HFFc6 (cell line): ENCODE measurements around the gene GSG1L. TPM values are rescaled to one million over a fixed set of nuclear protein-coding genes. Genes with fewer than 3 reads are reported as not detected.

Experiments
- DNase-seq: peaks from one replicate; pipeline ENCODE4 v3.0.0-alpha.2; 2018
- H3K27ac Mint-ChIP-seq: 2 replicates; pipeline ENCODE4 v1.8.0; 2020; ENCODE audit warnings: mild to moderate bottlenecking, mixed read lengths
- H3K27me3 Mint-ChIP-seq: 2 replicates; pipeline ENCODE4 v1.8.0; 2021; ENCODE audit warnings: mild to moderate bottlenecking, moderate library complexity, mixed read lengths; ENCODE audit not compliant: insufficient read depth
- H3K36me3 Mint-ChIP-seq: 2 replicates; pipeline ENCODE4 v1.8.0; 2021; ENCODE audit warnings: low read depth, mixed read lengths
- H3K4me1 Mint-ChIP-seq: 2 replicates; pipeline ENCODE4 v1.8.0; 2020; ENCODE audit warnings: low read depth, mixed read lengths
- H3K4me3 Mint-ChIP-seq: 2 replicates; pipeline ENCODE4 v1.8.0; 2020; ENCODE audit warnings: mild to moderate bottlenecking, moderate library complexity, mixed read lengths
- H3K9me3 Mint-ChIP-seq: 2 replicates; pipeline ENCODE4 v1.8.0; 2020; ENCODE audit warnings: mild to moderate bottlenecking, mixed read lengths
- CTCF ChIP-seq: fragments of 200-600 bp; sonication (generic); IDR thresholded peaks from 2 replicates; pipeline ENCODE4 v1.5.0; 2021; ENCODE audit warnings: antibody characterized with exemption, mild to moderate bottlenecking
- total RNA-seq, 6 experiments: library from RNA; stranded (reverse); fragmentation: NEBNext Ultra II Directional; extraction: Animal tissue kit (Norgen Biotek cat#: 25700); gene quantifications; 2 replicates in 1 of 6; 3 replicates in 5 of 6; pipeline ENCODE4 v1.2.3, GENCODE V29; 2021

The GSG1L gene
- total RNA-seq, 6 experiments from 2014 or later = not detected

DNA sequence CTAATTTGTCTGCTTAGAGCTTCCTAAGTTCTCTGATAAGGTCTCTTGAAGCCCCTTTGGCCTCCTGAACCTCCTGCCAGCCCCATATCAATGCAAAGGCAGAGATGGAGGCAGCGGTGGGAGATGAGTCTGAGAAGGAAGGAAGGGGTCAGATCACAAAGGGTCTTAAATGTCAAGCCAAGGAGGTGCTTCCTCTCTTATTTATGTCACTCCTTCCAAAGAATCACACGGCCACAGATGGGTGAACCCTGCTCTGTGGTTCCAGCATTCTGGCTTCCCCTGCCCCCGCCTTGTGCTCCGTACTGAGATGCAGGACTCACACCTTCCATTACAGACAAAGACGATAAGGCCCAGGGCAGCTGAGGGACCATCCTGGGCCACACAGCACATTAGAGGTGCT lies 96.3 kb downstream of the GSG1L start:
- Mint-ChIP-seq H3K4me3 (no peak overlapping the region), H3K4me1 (no peaks in the 10 kb centered on the region), H3K36me3 (no peaks in the 10 kb centered on the region), H3K27ac (no peak overlapping the region), H3K27me3 (peaks cover 26% of the 10 kb centered on the region), H3K9me3 (peaks cover 4% of the 10 kb centered on the region; the same call in 1 of the 2 replicates)
- DNase-seq = no peak
- no peak for TF ChIP-seq CTCF

GRCh38 chr16:27966756-27967155 lies 96.8 kb downstream of the GSG1L start:
- no peaks in the 10 kb centered on the region for H3K36me3 Mint-ChIP-seq
- no peak for TF ChIP-seq CTCF

GRCh38 chr16:27965801-27966200 lies 97.7 kb downstream of the GSG1L start:
- TF ChIP-seq CTCF = no peak
- no peak overlapping the region for H3K4me3 Mint-ChIP-seq
- peaks cover 31% of the 10 kb centered on the region for H3K27me3 Mint-ChIP-seq
- H3K27ac Mint-ChIP-seq = no peak overlapping the region
- H3K9me3 Mint-ChIP-seq = peaks cover 4% of the 10 kb centered on the region; the same call in 1 of the 2 replicates
- DNase-seq = no peak
- no peaks in the 10 kb centered on the region for H3K4me1 Mint-ChIP-seq
- no peaks in the 10 kb centered on the region for H3K36me3 Mint-ChIP-seq

More at GRCh38 chr16:27966756-27967155, 96.8 kb downstream of the GSG1L start:
- Mint-ChIP-seq H3K4me1 (no peaks in the 10 kb centered on the region), H3K4me3 (no peak overlapping the region), H3K27ac (no peak overlapping the region), H3K9me3 (peaks cover 4% of the 10 kb centered on the region; the same call in 1 of the 2 replicates), H3K27me3 (peaks cover 24% of the 10 kb centered on the region)
- DNase-seq = no peak

GRCh38 chr16:27963471-27963965 lies 100.0 kb downstream of the GSG1L start:
- Mint-ChIP-seq H3K9me3 (peaks cover 4% of the 10 kb centered on the region; the same call in 1 of the 2 replicates), H3K4me1 (no peaks in the 10 kb centered on the region), H3K27me3 (peaks cover 44% of the 10 kb centered on the region), H3K27ac (no peak overlapping the region), H3K4me3 (no peak overlapping the region), H3K36me3 (no peaks in the 10 kb centered on the region)
- no peak for TF ChIP-seq CTCF
- DNase-seq = no peak

DNA sequence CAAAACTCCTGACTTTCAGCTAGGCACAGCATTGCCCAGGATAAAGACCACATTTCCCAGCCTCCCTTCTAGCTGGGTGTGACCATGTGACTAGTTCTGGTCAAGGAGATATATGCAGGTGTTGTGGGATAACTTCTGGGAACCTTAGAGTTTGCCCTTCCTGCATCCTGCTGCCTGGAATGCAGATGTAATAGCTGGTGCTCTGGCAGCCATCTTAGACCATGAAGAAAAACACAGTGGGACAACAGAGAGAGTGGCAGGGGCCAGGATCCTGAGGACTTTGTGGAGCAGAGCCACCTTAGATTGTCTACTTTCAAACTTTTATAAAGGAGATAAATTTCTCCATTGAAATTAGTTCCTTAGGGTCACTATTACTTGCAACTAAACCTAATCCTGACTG lies 101.3 kb downstream of the GSG1L start:
- no peaks in the 10 kb centered on the region for H3K4me1 Mint-ChIP-seq
- no peak for DNase-seq
- peaks cover 4% of the 10 kb centered on the region; the same call in 1 of the 2 replicates for H3K9me3 Mint-ChIP-seq
- H3K36me3 Mint-ChIP-seq = no peaks in the 10 kb centered on the region
- H3K4me3 Mint-ChIP-seq = no peak overlapping the region
- no peak overlapping the region for H3K27ac Mint-ChIP-seq
- TF ChIP-seq CTCF = no peak
- H3K27me3 Mint-ChIP-seq = peaks cover 43% of the 10 kb centered on the region

- H3K4me1 Mint-ChIP-seq = no peaks in the 10 kb centered on the region
- H3K27me3 Mint-ChIP-seq = peaks cover 41% of the 10 kb centered on the region
- peaks cover 4% of the 10 kb centered on the region; the same call in 1 of the 2 replicates for H3K9me3 Mint-ChIP-seq
- no peak for DNase-seq
- H3K27ac Mint-ChIP-seq = no peak overlapping the region
- no peak for TF ChIP-seq CTCF
- no peak overlapping the region for H3K4me3 Mint-ChIP-seq
- no peaks in the 10 kb centered on the region for H3K36me3 Mint-ChIP-seq
Measured at GRCh38 chr16:27961296-27961620, 102.3 kb downstream of the GSG1L start.
